Stimulated activated CD4-positive, alpha-beta T cell treated with anti-CD3 and anti-CD28 coated beads, Interleukin-4, amount 100 ng/mL, for 48 hours (primary cell): ENCODE data around the gene LAIR2.
"Not testable (repeated sequence)": the region's sequence is repeated elsewhere in the genome, so short reads cannot be mapped to it uniquely, and the experiment has no call there.

Experiments
- DNase-seq, 2 donors: peaks; one replicate each; pipeline ENCODE4 v3.0.0-alpha.2; 2020; ENCODE audit warnings: low read depth in 2 of 2

The LAIR2 gene

DNA sequence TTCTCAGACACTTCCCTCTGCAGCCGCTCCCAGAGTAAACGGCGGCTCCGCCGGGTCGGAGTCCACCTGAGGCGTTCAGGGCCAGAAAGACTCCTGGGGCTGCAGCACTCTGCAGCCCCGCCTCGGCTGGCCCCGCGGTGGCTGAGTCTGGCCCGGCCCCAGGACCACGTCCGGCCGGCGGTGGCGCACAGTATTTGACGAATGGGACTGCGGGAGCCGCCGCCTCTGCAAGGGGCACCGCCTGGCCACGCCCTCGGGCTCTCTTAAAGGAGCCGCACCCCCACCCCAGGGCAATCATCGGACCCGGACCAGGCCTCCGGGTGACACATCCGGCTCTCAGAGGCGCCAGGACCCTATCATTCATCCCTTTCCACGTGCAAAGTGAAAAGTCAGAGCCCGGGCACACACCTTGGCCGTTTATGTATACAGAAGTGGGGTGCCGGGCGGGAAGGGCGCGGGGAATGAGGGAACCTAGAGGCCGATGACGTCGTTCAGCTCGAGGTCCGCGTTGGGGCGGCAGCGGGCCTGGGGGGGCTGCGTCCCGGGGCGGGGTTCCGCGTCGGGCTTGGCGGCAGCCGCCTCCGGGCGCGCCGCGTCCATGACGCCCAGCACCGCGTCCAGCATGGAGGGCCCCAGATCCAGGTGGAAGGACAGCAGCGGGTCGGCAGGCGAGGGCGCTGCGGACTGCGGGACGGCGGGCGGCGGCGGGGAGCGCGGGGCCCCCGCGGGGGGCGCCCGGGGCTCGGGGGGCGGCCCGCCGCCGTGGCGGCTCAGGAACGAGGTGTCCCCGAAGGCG lies 37.8 kb upstream of the LAIR2 start:
- peak; percentile 77 to 83 for DNase-seq

GRCh38 chr19:54465426-54466109 lies 37.1 kb upstream of the LAIR2 start:
- no peak for DNase-seq

- not testable (repeated sequence) for DNase-seq
These were observed 36.5 kb upstream of the LAIR2 start for GRCh38 chr19:54466110-54466480.

- DNase-seq = no peak
These were observed 33.1 kb upstream of the LAIR2 start for GRCh38 chr19:54469496-54469934.

GRCh38 chr19:54470276-54470887 lies 32.2 kb upstream of the LAIR2 start:
- no peak for DNase-seq

DNA sequence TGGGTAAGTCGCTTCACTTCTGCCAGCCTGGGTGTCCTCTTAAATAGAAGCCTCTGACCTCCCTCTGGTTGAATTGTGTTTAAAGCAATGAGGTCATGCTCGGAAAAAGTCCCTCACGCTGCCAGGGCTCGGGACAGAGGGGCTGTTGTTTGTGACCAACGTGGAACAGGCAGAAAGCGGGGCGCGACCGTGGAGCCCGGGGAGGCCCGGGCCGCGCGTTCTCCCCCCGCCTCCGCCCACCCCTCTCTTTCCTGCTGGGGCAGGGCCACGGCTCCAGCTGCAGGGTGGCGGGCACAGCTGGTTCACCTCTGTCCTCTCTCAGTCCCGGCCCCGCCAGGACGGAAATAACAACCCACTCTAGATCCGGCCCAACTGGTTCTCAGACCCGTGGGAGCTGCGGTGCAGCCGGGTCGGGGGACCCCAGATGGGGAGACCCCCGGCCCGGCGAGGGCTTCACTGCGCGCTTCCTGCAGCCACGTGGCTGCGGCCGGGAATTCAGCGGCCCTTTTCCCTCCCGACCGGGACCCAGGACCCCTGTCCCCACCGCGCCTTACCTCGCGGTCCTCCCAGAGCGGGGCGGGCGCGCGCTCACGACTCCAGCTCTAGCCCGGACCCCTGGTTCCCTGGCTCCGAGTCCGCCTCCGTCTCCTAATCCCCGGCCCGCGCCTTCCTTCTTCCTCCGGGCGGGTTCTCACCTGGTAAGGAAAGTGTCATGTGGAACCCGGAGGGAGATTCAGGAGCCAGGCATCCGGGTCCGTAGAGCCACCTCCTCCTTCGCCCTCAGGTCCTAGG lies 31.4 kb upstream of the LAIR2 start:
- no peak for DNase-seq

DNA sequence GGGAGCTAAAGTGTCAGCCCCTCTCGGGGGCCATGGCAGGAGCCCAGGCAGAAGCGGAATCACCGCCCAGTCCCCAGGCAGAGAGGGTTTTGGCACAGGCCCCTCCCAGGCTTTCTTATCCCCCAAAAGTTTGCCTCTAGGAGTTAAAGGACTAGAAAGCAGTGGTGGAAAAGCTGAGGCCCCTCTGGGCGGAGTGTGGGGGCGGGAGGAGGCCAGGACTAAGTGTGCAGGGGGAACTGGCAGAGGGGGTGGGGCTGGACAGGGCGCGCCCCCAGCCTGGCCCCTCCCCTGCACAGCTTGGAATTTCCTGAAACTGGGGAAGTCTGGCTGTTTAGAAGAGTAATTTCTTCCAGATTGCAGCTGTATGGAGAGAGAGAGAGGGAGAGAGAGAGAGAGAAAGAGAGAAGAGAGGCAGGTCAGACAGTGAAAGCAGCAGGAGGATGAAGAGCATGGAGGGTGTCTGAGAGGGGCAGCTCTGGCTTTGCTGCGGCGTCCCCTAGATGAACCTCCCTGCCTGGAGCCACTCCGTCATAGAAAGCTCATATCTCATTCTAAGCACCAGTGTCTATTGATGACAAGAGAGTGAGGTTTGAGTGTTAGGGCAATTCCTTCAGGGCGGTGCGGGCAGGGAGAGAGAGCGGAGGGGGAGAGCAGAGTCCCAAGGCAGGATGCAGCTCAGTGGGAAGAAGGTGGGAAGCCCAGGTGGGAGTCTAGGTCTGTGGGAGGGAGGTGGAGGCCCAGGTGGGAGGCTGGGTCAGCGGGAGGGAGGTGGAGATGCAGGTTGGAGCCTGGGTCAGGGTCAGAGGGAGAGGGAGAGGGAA lies 29.4 kb upstream of the LAIR2 start, which contains the start of gene CDC42EP5:
Gene CDC42EP5, minus strand, starts transcription at position 226 of the 821 bp plus-strand sequence. CDS start 7,749 bp downstream, outside the sequence.
- no peak for DNase-seq

GRCh38 chr19:54473892-54474372 lies 28.7 kb upstream of the LAIR2 start:
- no peak for DNase-seq

- no peak for DNase-seq
These were observed 26.9 kb upstream of the LAIR2 start for GRCh38 chr19:54475706-54476105.

- DNase-seq = no peak
These were observed 25.0 kb upstream of the LAIR2 start for GRCh38 chr19:54477650-54478049.

- no peak for DNase-seq
These were observed 23.9 kb upstream of the LAIR2 start for GRCh38 chr19:54478677-54479266.

GRCh38 chr19:54480051-54480450 lies 22.6 kb upstream of the LAIR2 start:
- DNase-seq = no peak

- no peak for DNase-seq
These were observed 21.2 kb upstream of the LAIR2 start for GRCh38 chr19:54481326-54481930.

GRCh38 chr19:54482889-54483288 lies 19.7 kb upstream of the LAIR2 start:
- DNase-seq = no peak

- no peak for DNase-seq
These were observed 18.2 kb upstream of the LAIR2 start for GRCh38 chr19:54484451-54484850.

GRCh38 chr19:54485851-54486250 lies 16.8 kb upstream of the LAIR2 start:
- no peak for DNase-seq

- no peak for DNase-seq
These were observed 13.3 kb upstream of the LAIR2 start for GRCh38 chr19:54489341-54489740.

- no peak for DNase-seq
These were observed 12.9 kb upstream of the LAIR2 start for GRCh38 chr19:54489766-54490165.

DNA sequence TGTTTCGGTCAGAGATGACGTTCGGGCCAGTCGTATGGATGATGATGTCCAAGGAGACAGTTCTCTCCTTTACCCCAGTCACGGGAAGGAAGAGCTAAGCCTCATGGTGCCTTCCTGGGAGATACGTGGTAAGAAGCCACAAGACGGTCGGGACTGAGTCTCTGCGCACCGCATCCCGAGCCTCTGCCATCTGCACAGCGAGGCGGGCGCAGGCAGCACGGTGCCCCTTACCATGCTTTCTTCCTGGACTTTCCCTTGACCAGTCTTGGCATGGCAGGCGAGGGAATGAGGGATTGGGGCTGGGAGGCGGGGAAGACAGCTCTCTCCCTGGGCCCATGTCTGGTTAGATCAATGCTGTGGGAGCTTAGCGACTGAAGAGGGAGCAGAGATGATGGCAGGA lies 10.1 kb upstream of the LAIR2 start:
- DNase-seq = no peak

GRCh38 chr19:54493056-54493455 lies 9.6 kb upstream of the LAIR2 start:
- not testable (repeated sequence) for DNase-seq
